Measurements from ENCODE around the gene ZFYVE9.

GRCh38 chr1:52234014-52234413 is 92.1 kb downstream of the ZFYVE9 start:
- no peak for TF ChIP-seq POLR2A (IDR thresholded peaks at IDR 0.05)
- no peak for TF ChIP-seq CTCF (IDR thresholded peaks at IDR 0.05 in 8 of 11, conservative IDR thresholded peaks at IDR 0.05 in 3 of 11)

Data from spleen (tissue), 7 donors.